Stimulated activated memory B cell treated with anti-CD40 and anti-IgM and Interleukin-4, amounts not matched to agents 10 μg/mL and 1 μg/mL and 100 μg/mL, for 72 hours (primary cell): ENCODE data around the gene HIPK2.
A peak's percentile ranks its signal among the peaks of the same experiment; 100 is the strongest.

ENCODE experiments used
- ATAC-seq: fragments of 150-1000 bp; cut with Tn5 transposase; 2 replicates; pipeline ENCODE4 v1.10.0; 2021
- H3K27ac Mint-ChIP-seq: one replicate; pipeline ENCODE4 v1.8.0; 2022; ENCODE audit warnings: mild to moderate bottlenecking, mixed read lengths
- H3K27me3 Mint-ChIP-seq: one replicate; pipeline ENCODE4 v1.8.0; 2022; ENCODE audit warnings: mixed read lengths
- H3K36me3 Mint-ChIP-seq: one replicate; pipeline ENCODE4 v1.8.0; 2022; ENCODE audit warnings: mixed read lengths
- H3K4me1 Mint-ChIP-seq: one replicate; pipeline ENCODE4 v1.8.0; 2022; ENCODE audit warnings: mixed read lengths
- H3K4me3 Mint-ChIP-seq: one replicate; pipeline ENCODE4 v1.8.0; 2022; ENCODE audit warnings: mild to moderate bottlenecking, moderate library complexity, mixed read lengths
- H3K9me3 Mint-ChIP-seq: one replicate; pipeline ENCODE4 v1.8.0; 2022; ENCODE audit warnings: mixed read lengths

Gene HIPK2

GRCh38 chr7:139695588-139695987 lies 82.2 kb downstream of the HIPK2 start:
- no peak overlapping the region for H3K4me3 Mint-ChIP-seq
- H3K27me3 Mint-ChIP-seq, result no peaks in the 10 kb centered on the region
- H3K27ac Mint-ChIP-seq, result peak overlapping the region; percentile 70
- peaks cover 59% of the 10 kb centered on the region for H3K4me1 Mint-ChIP-seq
- ATAC-seq, result no peak
- H3K9me3 Mint-ChIP-seq, result no peaks in the 10 kb centered on the region
- peaks cover 42% of the 10 kb centered on the region for H3K36me3 Mint-ChIP-seq

GRCh38 chr7:139695051-139695450 lies 82.7 kb downstream of the HIPK2 start:
- Mint-ChIP-seq H3K27ac (peak overlapping the region; percentile 70), H3K9me3 (no peaks in the 10 kb centered on the region), H3K36me3 (peaks cover 46% of the 10 kb centered on the region), H3K27me3 (no peaks in the 10 kb centered on the region), H3K4me3 (no peak overlapping the region), H3K4me1 (peaks cover 54% of the 10 kb centered on the region)
- ATAC-seq, result no peak

- Mint-ChIP-seq H3K4me3 (no peak overlapping the region), H3K27me3 (no peaks in the 10 kb centered on the region), H3K9me3 (no peaks in the 10 kb centered on the region), H3K4me1 (peaks cover 46% of the 10 kb centered on the region), H3K27ac (no peak overlapping the region), H3K36me3 (peaks cover 53% of the 10 kb centered on the region)
- no peak for ATAC-seq
These were observed 83.5 kb downstream of the HIPK2 start for GRCh38 chr7:139694389-139694676.

- H3K36me3 Mint-ChIP-seq, result peaks cover 53% of the 10 kb centered on the region
- no peaks in the 10 kb centered on the region for H3K27me3 Mint-ChIP-seq
- H3K9me3 Mint-ChIP-seq, result no peaks in the 10 kb centered on the region
- ATAC-seq, result no peak
- no peak overlapping the region for H3K27ac Mint-ChIP-seq
- H3K4me1 Mint-ChIP-seq, result peaks cover 41% of the 10 kb centered on the region
- no peak overlapping the region for H3K4me3 Mint-ChIP-seq
These were observed 84.0 kb downstream of the HIPK2 start for GRCh38 chr7:139693651-139694388.

- Mint-ChIP-seq H3K27me3 (no peaks in the 10 kb centered on the region), H3K27ac (no peak overlapping the region), H3K4me3 (no peak overlapping the region), H3K36me3 (peaks cover 59% of the 10 kb centered on the region), H3K9me3 (no peaks in the 10 kb centered on the region), H3K4me1 (peaks cover 33% of the 10 kb centered on the region)
- no peak for ATAC-seq
These were observed 85.1 kb downstream of the HIPK2 start for GRCh38 chr7:139692723-139693122.

- H3K4me1 Mint-ChIP-seq, result peaks cover 23% of the 10 kb centered on the region
- no peak overlapping the region for H3K27ac Mint-ChIP-seq
- H3K36me3 Mint-ChIP-seq, result peaks cover 71% of the 10 kb centered on the region
- no peak overlapping the region for H3K4me3 Mint-ChIP-seq
- H3K27me3 Mint-ChIP-seq, result no peaks in the 10 kb centered on the region
- no peaks in the 10 kb centered on the region for H3K9me3 Mint-ChIP-seq
- ATAC-seq, result no peak
These were observed 86.5 kb downstream of the HIPK2 start for GRCh38 chr7:139691253-139691781.

GRCh38 chr7:139687980-139688632 lies 89.7 kb downstream of the HIPK2 start:
- H3K4me1 Mint-ChIP-seq, result peaks cover 13% of the 10 kb centered on the region
- H3K27ac Mint-ChIP-seq, result no peak overlapping the region

GRCh38 chr7:139687211-139687954 lies 90.4 kb downstream of the HIPK2 start:
- Mint-ChIP-seq H3K4me1 (peaks cover 21% of the 10 kb centered on the region), H3K4me3 (no peak overlapping the region), H3K27ac (no peak overlapping the region), H3K9me3 (peaks cover 3% of the 10 kb centered on the region), H3K36me3 (peaks cover 64% of the 10 kb centered on the region), H3K27me3 (no peaks in the 10 kb centered on the region)
- ATAC-seq, result no peak

More at GRCh38 chr7:139687980-139688632, 89.7 kb downstream of the HIPK2 start:
- no peak for ATAC-seq
- peaks cover 3% of the 10 kb centered on the region for H3K9me3 Mint-ChIP-seq
- no peak overlapping the region for H3K4me3 Mint-ChIP-seq
- H3K36me3 Mint-ChIP-seq, result peaks cover 64% of the 10 kb centered on the region
- no peaks in the 10 kb centered on the region for H3K27me3 Mint-ChIP-seq

GRCh38 chr7:139683137-139683921 lies 94.5 kb downstream of the HIPK2 start:
- peaks cover 47% of the 10 kb centered on the region for H3K4me1 Mint-ChIP-seq
- H3K27me3 Mint-ChIP-seq, result no peaks in the 10 kb centered on the region
- peak; percentile 59 for ATAC-seq
- no peak overlapping the region for H3K4me3 Mint-ChIP-seq
- H3K9me3 Mint-ChIP-seq, result peaks cover 3% of the 10 kb centered on the region
- H3K27ac Mint-ChIP-seq, result peak overlapping the region; percentile 78
- H3K36me3 Mint-ChIP-seq, result peaks cover 52% of the 10 kb centered on the region

GRCh38 chr7:139682136-139683013 lies 95.4 kb downstream of the HIPK2 start:
- Mint-ChIP-seq H3K4me1 (peaks cover 54% of the 10 kb centered on the region), H3K4me3 (no peak overlapping the region), H3K36me3 (peaks cover 50% of the 10 kb centered on the region), H3K27ac (peak overlapping the region; percentile 78), H3K27me3 (no peaks in the 10 kb centered on the region), H3K9me3 (peaks cover 3% of the 10 kb centered on the region)
- ATAC-seq, result peak; percentile 72

- peak overlapping the region; percentile 78 for H3K27ac Mint-ChIP-seq
These were observed 96.0 kb downstream of the HIPK2 start for GRCh38 chr7:139681812-139682135.

GRCh38 chr7:139681463-139681755 lies 96.4 kb downstream of the HIPK2 start:
- Mint-ChIP-seq H3K4me1 (peaks cover 56% of the 10 kb centered on the region), H3K27me3 (no peaks in the 10 kb centered on the region), H3K36me3 (peaks cover 42% of the 10 kb centered on the region), H3K27ac (peak overlapping the region; percentile 78), H3K4me3 (no peak overlapping the region), H3K9me3 (peaks cover 3% of the 10 kb centered on the region)
- no peak for ATAC-seq

More at GRCh38 chr7:139681812-139682135, 96.0 kb downstream of the HIPK2 start:
- Mint-ChIP-seq H3K4me3 (no peak overlapping the region), H3K27me3 (no peaks in the 10 kb centered on the region), H3K4me1 (peaks cover 54% of the 10 kb centered on the region), H3K36me3 (peaks cover 46% of the 10 kb centered on the region), H3K9me3 (peaks cover 3% of the 10 kb centered on the region)
- no peak for ATAC-seq

GRCh38 chr7:139680676-139681462 lies 96.9 kb downstream of the HIPK2 start:
- Mint-ChIP-seq H3K4me3 (no peak overlapping the region), H3K36me3 (peaks cover 37% of the 10 kb centered on the region), H3K9me3 (peaks cover under 1% of the 10 kb centered on the region), H3K4me1 (peaks cover 61% of the 10 kb centered on the region), H3K27ac (peak overlapping the region; percentile 78), H3K27me3 (no peaks in the 10 kb centered on the region)
- ATAC-seq, result peak; percentile 68
